Measurements from ENCODE around the gene SCUBE2.
"Not testable (repeated sequence)": the region's sequence is repeated elsewhere in the genome, so short reads cannot be mapped to it uniquely, and the experiment has no call there.

SCUBE2 gene

DNA sequence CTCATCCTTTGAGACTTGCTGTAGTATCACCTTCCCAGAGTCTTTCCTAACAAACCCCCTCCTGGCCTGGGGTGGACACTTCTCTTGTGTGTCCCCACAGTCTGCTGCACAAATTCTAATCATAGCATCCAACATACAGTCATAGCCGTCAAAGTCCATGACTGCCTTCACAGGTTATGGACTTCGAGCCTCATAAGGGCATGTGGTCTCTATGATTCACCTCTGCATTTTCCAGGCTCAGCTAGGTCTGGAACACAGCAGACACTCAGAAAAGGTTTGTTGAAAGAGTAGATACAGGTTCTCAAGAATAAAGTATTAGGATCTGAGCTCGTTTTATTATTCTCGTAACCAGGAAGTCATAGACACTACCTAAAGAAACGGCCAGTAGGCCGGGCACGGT, 13.2 kb upstream of the SCUBE2 start:
- DNase-seq (ENCODE audit: low read depth), result no peak
- TF ChIP-seq CTCF (conservative IDR thresholded peaks at IDR 0.05; ENCODE audit: low read depth, low read length), result no peak
- H3K4me3 ChIP-seq (ENCODE audit: low read depth, low read length), result no peak overlapping the region

DNA sequence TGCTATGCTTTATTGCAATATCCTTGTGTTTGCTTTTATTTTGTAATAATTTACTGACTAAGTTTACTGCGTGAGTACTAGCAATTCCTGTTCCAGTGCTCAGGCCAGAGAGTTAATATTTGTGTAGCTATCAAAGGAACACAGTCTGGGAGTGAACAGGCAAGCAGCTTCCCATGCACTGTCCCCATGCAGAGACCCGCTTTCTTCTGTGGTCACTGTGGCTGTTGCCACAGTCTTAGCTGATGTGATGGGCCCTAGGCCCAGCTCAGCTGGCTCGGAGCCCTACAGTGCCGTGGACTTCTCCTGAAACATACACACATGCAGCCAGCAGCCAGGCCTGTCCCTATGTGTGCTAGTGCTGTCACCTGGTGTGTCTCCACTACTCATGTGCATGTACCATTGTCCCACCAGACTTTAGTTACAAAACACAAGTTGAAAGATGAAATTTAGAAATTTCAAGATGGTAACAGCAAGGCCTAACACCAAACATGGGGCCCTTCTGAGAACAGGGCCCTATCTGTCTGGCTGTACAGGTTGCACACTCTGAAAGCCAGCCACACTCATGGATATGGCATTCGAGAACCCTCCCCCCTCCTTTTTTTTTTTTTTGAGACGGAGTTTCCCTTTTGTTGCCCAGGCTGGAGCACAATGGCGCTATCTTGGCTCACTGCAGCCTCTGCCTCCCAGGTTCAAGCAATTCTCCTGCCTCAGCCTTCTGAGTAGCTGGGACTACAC, 12.3 kb upstream of the SCUBE2 start:
- no peak for TF ChIP-seq CTCF (conservative IDR thresholded peaks at IDR 0.05; ENCODE audit: low read depth, low read length)
- DNase-seq (ENCODE audit: low read depth), result no peak
- no peak overlapping the region for H3K4me3 ChIP-seq (ENCODE audit: low read depth, low read length)

DNA sequence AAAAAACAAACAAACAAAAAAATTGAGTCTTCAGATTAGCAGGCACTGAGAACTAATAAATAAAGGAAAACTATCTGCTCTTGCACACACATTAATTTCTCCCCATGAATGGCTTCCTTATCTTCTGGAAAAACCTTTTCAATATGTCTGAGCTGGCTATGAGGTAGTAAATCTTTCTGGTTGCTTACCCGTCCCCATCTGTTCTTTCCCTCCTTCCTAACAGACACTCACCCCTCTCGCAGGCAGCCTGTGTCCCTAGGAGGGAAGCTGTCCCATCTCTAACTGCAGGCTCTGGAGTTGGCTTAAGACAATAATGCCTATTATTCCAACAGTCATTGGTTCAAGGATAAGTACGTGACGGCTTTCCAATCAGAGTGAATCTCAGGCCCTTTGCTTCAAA, 8.2 kb upstream of the SCUBE2 start:
- no peak for TF ChIP-seq CTCF (conservative IDR thresholded peaks at IDR 0.05; ENCODE audit: low read depth, low read length)
- DNase-seq (ENCODE audit: low read depth), result no peak

GRCh38 chr11:9098455-9098854, 7.1 kb upstream of the SCUBE2 start:
- not testable (repeated sequence) for H3K4me3 ChIP-seq (ENCODE audit: low read depth, low read length); DNase-seq (ENCODE audit: low read depth)

More for the DNA sequence above, 8.2 kb upstream of the SCUBE2 start:
- no peak overlapping the region for H3K4me3 ChIP-seq (ENCODE audit: low read depth, low read length)

DNA sequence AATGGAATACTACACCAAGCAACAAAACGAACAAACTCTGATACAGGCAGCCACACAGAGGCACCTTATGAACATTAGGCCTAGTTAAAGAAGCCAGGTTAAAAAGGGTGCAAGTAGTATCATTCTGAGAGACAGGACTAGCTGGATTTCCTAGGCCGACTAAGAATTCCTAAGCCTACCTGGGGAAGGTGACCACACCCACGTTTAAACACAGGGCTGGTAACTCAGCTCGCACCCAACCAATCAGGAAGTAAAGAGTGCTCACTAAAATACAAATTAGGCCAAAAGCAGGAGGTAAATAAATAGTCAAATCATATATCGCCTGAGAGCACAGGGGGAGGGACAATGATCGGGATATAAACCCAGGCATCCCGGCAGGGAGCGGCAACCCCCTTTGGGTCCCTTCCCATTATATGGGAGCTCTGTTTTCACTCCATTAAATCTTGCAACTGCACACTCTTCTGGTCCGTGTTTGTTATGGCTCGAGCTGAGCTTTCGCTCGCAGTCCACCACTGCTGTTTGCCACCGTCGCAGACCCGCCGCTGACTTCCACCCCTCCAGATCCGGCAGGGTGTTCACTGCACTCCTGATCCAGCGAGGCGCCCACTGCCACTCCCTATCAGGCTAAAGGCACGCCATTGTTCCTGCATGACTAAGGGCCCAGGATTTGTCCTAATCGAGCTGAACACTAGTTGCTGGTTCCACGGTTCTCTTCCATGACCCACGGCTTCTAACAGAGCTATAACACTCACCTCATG, 6.0 kb upstream of the SCUBE2 start:
- DNase-seq (ENCODE audit: low read depth); H3K4me3 ChIP-seq (ENCODE audit: low read depth, low read length): not testable (repeated sequence)

DNA sequence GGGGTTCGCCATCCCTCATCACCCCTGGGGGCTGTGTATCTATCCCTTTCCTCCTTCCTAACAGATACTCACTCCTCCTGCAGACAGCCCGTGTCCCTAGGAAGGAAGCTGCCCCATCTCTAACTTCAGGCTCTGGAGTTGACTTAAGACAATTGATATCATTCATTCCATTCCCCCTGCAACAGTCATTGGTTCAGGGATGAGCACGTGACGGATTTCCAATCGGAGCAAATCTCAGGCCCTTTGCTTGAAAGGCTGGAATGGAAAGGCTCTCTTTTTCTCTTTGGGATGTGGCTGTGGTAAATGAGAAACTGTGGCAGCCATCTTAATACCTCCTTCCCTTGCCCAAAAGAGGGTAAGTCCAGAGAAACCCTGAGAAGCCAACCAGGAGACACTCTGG, 5.0 kb upstream of the SCUBE2 start:
- H3K4me3 ChIP-seq (ENCODE audit: low read depth, low read length), result no peak overlapping the region
- TF ChIP-seq CTCF (conservative IDR thresholded peaks at IDR 0.05; ENCODE audit: low read depth, low read length), result no peak
- DNase-seq (ENCODE audit: low read depth), result no peak

DNA sequence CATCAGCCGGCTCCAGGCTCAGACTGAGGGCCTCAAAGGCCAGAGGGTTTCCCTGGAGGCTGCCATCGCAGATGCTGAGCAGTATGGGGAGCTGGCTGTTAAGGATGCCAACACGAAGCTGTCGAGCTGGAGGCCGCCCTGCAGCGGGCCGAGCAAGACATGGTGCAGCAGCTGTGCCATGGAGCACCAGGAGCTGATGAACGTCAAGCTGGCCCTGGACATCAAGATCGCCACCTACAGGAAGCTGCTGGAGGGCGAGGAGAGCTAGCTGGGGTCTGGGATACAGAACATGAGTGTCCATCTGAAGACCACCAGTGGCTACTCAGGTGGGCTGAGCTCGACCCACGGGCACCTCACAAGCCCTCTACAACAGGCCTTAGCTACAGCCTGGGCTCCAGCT, 4.0 kb upstream of the SCUBE2 start:
- TF ChIP-seq CTCF (conservative IDR thresholded peaks at IDR 0.05; ENCODE audit: low read depth, low read length), result peak; percentile 43
- H3K4me3 ChIP-seq (ENCODE audit: low read depth, low read length), result no peak overlapping the region
- DNase-seq (ENCODE audit: low read depth), result no peak

DNA sequence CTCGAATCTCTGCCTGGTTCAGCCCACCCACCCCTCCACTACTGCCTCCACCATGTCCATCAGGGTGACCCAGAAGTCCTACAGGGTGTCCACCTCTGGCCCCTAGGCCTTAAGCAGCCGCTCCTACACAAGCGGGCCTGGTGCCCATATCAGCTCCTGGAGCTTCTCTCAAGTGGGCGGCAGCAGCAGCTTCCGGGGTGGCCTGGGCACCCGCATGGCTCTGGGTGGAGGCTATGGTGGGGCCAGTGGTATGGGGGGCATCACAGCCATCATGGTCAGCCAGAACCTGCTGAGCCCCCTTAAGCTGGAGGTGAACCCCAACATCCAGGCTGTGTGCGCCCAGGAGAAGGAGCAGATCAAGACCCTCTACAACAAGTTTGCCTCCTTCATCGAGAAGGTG, 3.0 kb upstream of the SCUBE2 start:
- no peak for DNase-seq (ENCODE audit: low read depth)
- no peak for TF ChIP-seq CTCF (conservative IDR thresholded peaks at IDR 0.05; ENCODE audit: low read depth, low read length)
- no peak overlapping the region for H3K4me3 ChIP-seq (ENCODE audit: low read depth, low read length)
